ENCODE data around the gene L1CAM.

The L1CAM gene

GRCh38 chrX:153874366-153875125 is 11.4 kb downstream of the L1CAM start:
- no peak for DNase-seq

GRCh38 chrX:153874085-153874365 is 11.9 kb downstream of the L1CAM start:
- DNase-seq, result no peak

DNA sequence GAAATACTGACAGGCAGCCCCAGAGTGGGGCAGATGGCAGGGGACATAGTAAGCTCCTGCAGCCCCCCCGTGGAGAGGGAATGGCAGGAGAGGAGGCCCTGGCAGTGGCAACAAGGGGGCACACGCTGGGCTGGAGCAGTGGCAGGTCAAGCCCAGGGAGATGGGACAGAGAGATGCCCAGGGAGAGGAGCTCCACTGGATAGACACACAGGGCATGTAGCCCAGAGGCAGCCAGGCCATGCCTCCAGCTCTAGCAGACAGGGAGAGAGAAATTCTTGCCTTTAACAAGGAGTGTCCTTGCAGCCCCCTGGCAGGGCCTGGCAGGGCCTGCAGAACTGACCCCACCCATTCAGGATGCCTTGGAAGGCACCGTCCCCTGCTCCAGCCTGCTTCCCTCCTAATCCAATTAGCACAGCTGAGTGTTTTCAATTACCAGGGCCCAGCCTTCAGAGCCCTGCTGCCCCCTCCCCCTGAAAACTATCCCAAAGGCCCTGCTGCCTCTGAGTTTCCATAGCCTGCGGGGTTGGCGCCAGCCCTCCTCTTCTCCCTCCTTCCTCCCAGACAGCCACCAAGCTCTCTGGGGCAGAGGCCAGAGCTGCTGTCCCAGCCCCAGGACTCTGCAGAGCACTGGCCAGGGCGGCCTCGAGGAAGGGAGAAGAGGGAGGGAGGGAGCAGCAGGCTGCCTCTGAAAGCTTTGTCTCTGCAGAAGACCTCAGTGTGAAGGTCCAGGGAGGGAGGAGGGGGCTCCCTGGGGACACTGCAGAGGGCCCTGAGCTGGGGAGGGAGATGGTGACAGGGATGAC is 12.5 kb downstream of the L1CAM start:
- DNase-seq, result no peak

DNA sequence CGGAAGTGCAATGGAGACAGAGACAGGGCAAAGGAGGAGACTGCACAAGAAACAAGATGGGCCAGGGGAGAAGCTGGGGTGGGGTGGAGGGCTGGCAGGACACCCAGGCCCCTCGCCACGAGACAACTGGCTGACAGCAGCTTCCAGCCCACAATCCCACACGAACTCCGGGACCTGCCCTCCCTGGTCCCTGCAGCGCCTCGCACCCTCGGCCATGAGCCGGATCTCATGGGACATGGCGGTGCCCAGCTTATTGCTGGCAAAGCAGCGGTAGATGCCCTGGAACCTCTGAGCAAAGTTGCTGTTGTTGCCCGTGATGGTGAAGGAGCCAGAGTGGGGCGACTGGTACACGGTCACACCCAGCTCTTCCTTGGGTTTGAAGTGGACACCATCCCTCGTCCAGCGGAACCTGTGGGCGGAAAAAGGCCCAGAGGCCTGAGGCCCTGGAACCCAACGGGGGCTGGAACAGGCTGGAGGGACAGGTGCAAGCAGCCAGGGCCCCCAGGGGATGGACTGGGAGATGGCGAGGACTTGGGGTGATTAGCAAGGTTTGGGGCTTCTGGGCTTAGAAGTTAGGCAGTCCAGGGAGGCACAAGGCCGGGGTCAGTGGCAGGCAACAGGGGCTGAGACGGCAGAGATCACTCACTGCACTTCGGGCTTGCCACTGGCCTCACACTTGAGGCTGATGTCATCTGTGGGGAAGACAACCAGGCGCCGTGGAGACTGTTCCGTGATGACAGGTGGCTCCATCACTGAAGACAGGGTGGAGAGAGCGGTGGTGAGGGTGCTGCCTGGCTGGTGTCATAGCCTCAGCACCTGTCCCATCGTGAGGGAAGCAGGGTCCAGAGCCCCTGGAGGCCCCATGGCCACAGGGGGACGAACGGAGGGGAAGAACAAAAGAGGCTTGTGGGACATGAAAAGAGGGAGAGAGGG is 13.8 kb downstream of the L1CAM start:
- DNase-seq, result no peak

DNA sequence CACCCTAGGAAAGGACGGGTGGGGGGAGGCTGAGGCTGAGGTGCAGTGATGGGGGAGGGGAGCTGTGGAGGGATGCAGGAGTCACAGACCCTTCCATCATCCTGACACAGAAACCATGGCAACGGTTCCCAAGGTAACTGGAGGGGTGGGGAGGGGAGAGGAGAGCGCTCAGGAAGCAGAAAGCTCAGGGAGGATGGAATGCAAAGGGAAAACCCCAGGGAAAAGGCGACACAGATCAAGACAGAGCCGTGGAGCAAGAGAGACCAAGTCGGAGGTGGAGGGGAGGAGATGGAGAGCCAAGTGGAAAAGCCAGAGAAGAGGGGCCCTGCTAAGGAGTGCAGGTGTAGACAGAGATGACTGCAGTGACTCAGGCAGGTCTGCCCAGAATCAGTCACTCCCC is 14.5 kb downstream of the L1CAM start:
- no peak for DNase-seq

DNA sequence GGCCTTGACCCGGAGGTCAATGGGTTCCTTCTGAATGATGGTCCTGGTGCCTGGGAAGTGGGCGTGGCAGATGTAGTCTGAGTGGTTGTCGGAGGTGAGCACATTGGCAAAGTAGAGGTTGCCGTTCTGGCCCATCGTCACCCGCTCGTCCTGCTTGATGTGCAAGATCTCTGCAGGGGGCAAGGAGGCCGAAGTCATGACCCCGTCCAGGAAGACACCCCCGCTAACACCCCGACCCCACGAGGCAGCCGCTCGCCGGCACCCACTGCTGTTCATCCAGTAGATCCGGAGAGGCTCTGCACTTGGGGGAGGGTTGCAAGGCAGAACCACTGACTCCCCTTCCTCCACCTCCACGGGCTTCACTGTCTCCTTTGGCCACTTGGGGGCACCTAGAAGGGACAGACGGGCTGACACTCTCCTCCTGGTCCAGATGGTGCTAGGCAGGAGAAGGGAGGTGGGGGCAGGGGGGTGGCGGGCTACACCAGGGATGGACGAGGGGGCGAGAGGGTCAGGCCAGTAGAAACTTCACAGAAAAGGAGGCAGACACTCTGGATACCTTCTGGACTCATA is 15.1 kb downstream of the L1CAM start:
- no peak for DNase-seq

GRCh38 chrX:153870288-153870690 is 15.7 kb downstream of the L1CAM start:
- no peak for DNase-seq

GRCh38 chrX:153869473-153870287 is 16.3 kb downstream of the L1CAM start:
- DNase-seq, result no peak

DNA sequence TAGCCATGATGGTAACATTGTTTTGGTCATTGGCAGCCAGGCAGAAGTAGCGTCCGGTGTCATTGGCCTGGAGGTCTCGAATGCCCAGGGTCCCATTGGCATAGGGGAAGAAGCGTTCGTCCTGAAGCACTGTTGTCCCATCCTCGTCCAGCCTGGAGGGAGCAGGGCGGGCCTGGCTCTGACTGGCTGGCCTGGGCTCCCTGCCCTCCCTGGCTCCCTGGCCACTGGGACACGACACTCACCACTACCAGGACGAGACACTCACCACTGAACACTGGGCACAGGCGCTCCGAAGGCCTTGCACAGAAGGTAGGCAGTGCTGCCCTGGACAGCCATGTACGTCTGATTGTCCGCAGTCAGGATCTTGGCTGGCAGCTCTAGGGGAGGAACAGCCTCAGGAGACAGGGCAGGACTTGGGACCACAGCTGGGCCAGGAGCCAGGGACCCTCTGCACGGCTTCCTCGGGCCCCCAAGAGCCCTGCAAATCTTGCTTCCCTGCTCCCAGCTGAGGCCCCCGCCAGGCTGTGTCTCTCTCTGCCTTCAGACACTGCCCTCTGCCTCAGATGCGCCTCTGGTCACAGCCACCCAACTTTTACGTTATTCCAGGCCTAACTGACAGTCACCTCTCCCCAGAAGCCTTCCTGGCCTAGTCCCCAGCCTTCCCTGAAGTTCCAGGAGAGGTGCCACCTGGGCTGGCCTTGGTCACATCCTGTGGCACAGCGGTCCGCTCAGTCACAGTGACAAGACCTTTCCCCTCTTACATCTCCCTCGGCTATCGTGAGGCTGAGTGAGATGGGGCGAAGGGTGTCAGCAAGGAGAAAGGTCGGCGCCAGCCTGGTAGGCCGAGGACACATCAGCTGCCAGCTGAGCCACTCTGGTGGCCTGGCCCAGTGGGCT is 17.1 kb downstream of the L1CAM start:
- no peak for DNase-seq

DNA sequence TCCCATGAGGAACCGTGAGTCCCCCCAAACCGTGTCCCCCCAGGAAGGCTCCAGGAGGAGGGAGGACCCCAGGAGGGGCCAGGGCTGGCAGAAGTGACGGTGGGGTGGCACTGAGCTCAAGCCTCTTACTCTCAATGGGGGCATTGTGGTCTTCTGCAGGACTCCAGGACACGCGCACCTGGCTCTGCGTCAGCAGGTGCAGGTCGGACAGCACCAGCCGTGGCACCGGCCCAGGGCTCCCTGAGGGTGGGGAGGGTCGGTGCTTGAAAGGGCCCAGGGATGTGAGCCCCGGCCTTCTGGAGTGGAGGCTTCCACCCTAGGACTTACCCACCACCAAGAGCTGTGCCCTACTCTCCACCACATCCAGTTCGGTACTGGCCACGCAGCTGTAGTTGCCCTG is 18.3 kb downstream of the L1CAM start:
- DNase-seq, result no peak

DNA sequence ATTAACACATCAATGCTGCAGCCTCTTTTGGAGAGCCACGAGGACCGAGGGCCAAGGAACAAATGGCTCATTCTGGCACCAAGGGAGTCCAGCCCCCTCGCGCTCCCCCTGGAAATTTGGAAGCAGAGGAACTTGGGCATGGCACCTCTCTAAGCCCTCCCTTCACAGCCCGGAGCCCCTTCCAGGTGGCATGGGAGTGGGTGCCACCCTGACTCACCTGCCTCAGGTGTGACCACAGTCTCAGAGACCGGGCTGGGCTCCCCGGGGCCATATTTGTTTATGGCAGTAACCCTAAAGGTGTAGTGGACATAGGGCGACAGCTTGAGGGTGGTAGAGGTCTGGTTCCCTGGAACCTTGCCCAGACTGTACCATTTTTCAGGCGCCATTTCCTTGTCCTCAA is 18.8 kb downstream of the L1CAM start:
- DNase-seq, result no peak

DNA sequence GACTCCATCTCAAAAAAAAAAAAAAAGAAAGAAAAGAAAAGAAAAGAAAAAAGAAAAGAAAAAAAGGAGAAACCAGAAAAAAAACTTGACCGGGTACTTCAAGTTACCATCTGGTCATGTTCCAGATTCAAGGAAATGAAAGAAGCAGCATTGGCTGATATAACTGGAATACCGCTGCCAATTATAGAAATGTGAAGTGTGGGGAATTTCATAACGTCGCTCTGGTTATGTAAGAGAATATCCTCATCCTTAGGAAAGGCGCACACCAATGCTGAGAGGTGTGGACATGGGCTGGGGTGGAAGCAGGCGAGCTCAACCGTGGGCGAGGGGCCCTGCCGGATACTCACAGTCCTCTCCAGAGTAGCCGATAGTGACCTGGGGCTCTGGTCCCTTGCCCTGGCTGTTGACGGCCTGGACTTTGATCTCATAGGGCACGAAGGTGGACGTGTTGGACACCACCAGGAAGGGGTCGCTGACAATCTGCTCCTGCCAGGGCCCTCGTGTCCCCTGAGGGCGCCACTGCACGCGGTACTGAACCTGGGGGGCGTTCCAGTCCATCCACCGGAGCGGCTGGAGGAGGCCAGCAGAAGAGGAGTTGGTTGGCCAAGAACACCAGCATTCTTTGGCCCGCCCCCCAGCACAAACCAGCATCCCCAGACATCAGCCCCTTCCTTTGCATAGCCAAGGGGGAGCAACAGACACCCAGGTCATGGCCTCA is 19.5 kb downstream of the L1CAM start:
- no peak for DNase-seq

- no peak for DNase-seq
These were observed 20.3 kb downstream of the L1CAM start for GRCh38 chrX:153865685-153866084.

- DNase-seq, result no peak
These were observed 20.7 kb downstream of the L1CAM start for GRCh38 chrX:153865321-153865580.

- no peak for DNase-seq
These were observed 21.2 kb downstream of the L1CAM start for GRCh38 chrX:153864561-153865320.

DNA sequence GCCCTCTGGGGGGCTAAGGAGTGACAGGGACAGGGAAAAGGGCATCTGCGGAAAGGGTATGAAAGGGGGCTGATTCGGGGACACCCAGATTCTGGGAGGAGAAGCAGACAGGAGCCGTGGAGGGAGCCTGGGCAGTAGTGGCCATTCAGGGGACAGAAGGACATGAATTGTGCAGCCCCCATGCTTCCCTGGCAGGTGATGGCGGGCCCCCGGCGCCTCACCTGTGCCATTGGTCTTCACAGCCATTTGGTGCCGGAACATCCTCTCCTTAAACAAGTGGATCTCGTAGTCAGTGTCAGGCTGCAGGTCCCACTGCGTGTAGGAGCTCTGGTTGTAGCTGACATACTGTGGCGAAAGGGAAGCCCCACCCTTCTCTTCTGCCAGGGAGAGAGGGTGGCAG is 21.9 kb downstream of the L1CAM start:
- no peak for DNase-seq

- no peak for DNase-seq
These were observed 22.6 kb downstream of the L1CAM start for GRCh38 chrX:153863251-153863991.

DNA sequence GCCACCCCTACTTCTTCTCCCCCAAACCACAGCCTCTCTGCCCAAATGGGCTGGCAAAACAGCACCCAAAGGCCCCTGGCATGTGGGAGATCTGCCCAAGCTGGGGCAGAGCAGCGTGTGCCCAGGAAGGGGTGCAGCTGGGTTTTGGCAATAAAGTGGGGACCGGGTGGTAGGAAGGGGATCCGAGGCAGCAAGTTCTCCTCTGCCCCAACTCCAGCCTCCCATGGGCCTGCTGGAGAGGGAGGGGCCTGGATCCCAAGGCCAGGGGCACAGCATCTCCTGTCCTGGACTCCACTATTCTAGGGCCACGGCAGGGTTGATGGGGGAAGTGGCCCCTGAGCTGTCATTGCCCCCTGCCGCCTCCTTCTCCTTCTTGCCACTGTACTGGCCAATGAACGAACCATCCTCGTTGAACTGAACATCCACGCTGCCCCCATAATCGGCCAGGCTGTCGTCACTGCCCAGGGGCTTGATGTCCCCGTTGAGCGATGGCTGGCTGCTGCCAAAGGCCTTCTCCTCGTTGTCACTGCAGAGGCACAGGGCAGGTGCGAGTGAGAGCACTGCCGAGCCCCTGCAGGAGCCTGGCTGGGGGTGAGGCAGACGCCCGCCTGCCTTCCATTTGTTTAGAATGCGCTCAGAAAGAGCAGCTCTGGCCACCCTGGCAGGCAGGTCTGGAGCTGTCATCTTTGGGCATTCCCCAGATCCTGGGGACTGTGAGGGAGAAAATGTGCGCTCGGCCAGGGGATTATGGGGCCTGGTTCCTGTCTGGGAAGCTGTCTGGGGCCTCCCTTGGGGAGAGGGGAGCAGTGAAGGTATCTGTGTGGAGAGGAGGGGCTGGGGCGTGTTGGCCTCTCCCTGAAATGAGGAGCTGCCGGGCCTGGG is 23.4 kb downstream of the L1CAM start:
- DNase-seq, result no peak
